ENCODE data around the gene DFFA. TPM values are rescaled to one million over a fixed set of nuclear protein-coding genes. Genes with fewer than 3 reads are reported as not detected.

DFFA gene
- total RNA-seq, 1 donor from 2014 or later, result 58.5 TPM

GRCh38 chr1:10450836-10451235, 21.5 kb downstream of the DFFA start:
- Mint-ChIP-seq H3K9me3 (no peaks in the 10 kb centered on the region), H3K27ac (no peak overlapping the region), H3K4me3 (no peak overlapping the region), H3K4me1 (peaks cover 24% of the 10 kb centered on the region), H3K27me3 (ENCODE audit: insufficient read depth, low read depth) (peaks cover 5% of the 10 kb centered on the region), H3K36me3 (peaks cover 4% of the 10 kb centered on the region)
- Histone ChIP-seq H3K27me3 (no peaks in the 10 kb centered on the region), H2AFZ (replicated peaks) (no peak overlapping the region), H4K20me1 (ENCODE audit: low read depth) (no peaks in the 10 kb centered on the region), H3K9me3 (ENCODE audit: low read depth) (no peaks in the 10 kb centered on the region), H3K4me1 (peaks cover 24% of the 10 kb centered on the region), H3K27ac (no peak overlapping the region), H3F3A (ENCODE audit: low read depth) (peaks cover 5% of the 10 kb centered on the region), H3K9ac (no peak overlapping the region), H3K36me3 (no peaks in the 10 kb centered on the region), H3K4me3 (no peak overlapping the region), H3K79me2 (ENCODE audit: low read depth) (no peaks in the 10 kb centered on the region), H3K4me2 (peak overlapping the region; percentile 28)
- TF ChIP-seq, protein P1, sequence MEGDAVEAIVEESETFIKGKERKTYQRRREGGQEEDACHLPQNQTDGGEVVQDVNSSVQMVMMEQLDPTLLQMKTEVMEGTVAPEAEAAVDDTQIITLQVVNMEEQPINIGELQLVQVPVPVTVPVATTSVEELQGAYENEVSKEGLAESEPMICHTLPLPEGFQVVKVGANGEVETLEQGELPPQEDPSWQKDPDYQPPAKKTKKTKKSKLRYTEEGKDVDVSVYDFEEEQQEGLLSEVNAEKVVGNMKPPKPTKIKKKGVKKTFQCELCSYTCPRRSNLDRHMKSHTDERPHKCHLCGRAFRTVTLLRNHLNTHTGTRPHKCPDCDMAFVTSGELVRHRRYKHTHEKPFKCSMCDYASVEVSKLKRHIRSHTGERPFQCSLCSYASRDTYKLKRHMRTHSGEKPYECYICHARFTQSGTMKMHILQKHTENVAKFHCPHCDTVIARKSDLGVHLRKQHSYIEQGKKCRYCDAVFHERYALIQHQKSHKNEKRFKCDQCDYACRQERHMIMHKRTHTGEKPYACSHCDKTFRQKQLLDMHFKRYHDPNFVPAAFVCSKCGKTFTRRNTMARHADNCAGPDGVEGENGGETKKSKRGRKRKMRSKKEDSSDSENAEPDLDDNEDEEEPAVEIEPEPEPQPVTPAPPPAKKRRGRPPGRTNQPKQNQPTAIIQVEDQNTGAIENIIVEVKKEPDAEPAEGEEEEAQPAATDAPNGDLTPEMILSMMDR (IDR thresholded peaks at IDR 0.05), result no peak
- TF ChIP-seq EZH2 (IDR thresholded peaks at IDR 0.05) (no peak), EZH2phosphoT487 (IDR thresholded peaks at IDR 0.05) (no peak)
- DNase-seq (ENCODE audit: low spot score), result no peak

DNA sequence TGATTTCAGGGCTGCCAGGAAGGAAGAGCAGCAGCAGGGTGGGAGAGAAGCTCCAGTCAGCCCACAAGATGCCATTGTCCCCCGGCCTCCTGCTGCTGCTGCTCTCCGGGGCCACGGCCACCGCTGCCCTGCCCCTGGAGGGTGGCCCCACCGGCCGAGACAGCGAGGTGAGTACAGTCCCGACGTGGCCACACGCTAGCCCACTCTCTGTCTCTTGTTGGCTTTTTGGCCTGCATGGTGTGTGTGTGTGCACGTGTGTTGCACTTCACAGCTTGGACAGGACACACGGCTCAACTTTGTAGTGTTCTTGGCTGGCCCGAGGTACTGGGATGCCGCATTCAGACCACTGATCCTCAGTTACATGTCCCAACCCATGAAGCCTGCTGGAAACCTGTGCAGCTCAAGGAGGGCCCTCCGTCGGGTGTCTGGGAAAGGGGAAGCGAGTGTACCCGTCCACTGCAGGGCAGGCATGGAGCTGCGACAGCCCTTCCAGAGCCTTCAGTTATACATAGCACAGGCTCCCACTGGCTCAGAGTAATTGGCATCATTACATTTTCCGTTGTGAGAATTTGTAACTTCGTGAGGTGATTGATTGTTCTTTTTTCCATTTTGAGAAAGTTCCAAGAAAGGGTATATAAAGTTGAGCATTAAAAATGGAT, 22.0 kb downstream of the DFFA start:
- Mint-ChIP-seq H3K4me1 (peaks cover 24% of the 10 kb centered on the region), H3K27ac (peak overlapping the region; percentile 66), H3K36me3 (peaks cover 4% of the 10 kb centered on the region), H3K27me3 (ENCODE audit: insufficient read depth, low read depth) (peaks cover 5% of the 10 kb centered on the region), H3K4me3 (no peak overlapping the region), H3K9me3 (no peaks in the 10 kb centered on the region)
- Histone ChIP-seq H3K4me3 (no peak overlapping the region), H3K9me3 (ENCODE audit: low read depth) (no peaks in the 10 kb centered on the region), H3K79me2 (ENCODE audit: low read depth) (no peaks in the 10 kb centered on the region), H3K27me3 (no peaks in the 10 kb centered on the region), H3K9ac (no peak overlapping the region), H3K4me1 (peaks cover 24% of the 10 kb centered on the region), H2AFZ (replicated peaks) (no peak overlapping the region), H3K36me3 (no peaks in the 10 kb centered on the region), H3K4me2 (no peak overlapping the region), H3K27ac (peak overlapping the region; percentile 41), H4K20me1 (ENCODE audit: low read depth) (no peaks in the 10 kb centered on the region), H3F3A (ENCODE audit: low read depth) (peaks cover 5% of the 10 kb centered on the region)
- no peak for DNase-seq (ENCODE audit: low spot score)
- TF ChIP-seq EZH2 (IDR thresholded peaks at IDR 0.05) (no peak), EZH2phosphoT487 (IDR thresholded peaks at IDR 0.05) (no peak)
- TF ChIP-seq, protein P1 (IDR thresholded peaks at IDR 0.05), result no peak

- no peaks in the 10 kb centered on the region for H3K36me3 ChIP-seq
- peaks cover 24% of the 10 kb centered on the region for H3K4me1 Mint-ChIP-seq
- H3K27ac Mint-ChIP-seq, result peak within 1 kb of the TSS; percentile 77
Observed at GRCh38 chr1:10449751-10450150, 22.6 kb downstream of the DFFA start, which contains the start of gene CORT. CORT (plus strand) TSS chr1:10450031; CDS start chr1:10450224, 193 bp downstream.

More at GRCh38 chr1:10449751-10450150, 22.6 kb downstream of the DFFA start, which contains the start of gene CORT:
- Mint-ChIP-seq H3K9me3 (no peaks in the 10 kb centered on the region), H3K4me3 (no peak within 1 kb of the TSS), H3K36me3 (peaks cover 4% of the 10 kb centered on the region), H3K27me3 (ENCODE audit: insufficient read depth, low read depth) (peaks cover 5% of the 10 kb centered on the region)
- Histone ChIP-seq H3K27me3 (no peaks in the 10 kb centered on the region), H2AFZ (replicated peaks) (no peak within 1 kb of the TSS), H3K79me2 (ENCODE audit: low read depth) (no peaks in the 10 kb centered on the region), H4K20me1 (ENCODE audit: low read depth) (no peaks in the 10 kb centered on the region), H3K27ac (peak within 1 kb of the TSS; percentile 41), H3F3A (ENCODE audit: low read depth) (peaks cover 5% of the 10 kb centered on the region), H3K4me3 (no peak within 1 kb of the TSS), H3K9me3 (ENCODE audit: low read depth) (no peaks in the 10 kb centered on the region), H3K4me1 (peaks cover 24% of the 10 kb centered on the region), H3K4me2 (no peak within 1 kb of the TSS), H3K9ac (no peak within 1 kb of the TSS)
- DNase-seq (ENCODE audit: low spot score), result no peak
- TF ChIP-seq, protein P1 (IDR thresholded peaks at IDR 0.05), result no peak
- TF ChIP-seq EZH2 (IDR thresholded peaks at IDR 0.05) (no peak), EZH2phosphoT487 (IDR thresholded peaks at IDR 0.05) (no peak)

All from neural progenitor cell (in vitro differentiated cells).